MCF 10A (cell line): Measurements from ENCODE around the gene CHST15. TPM values are rescaled to one million over a fixed set of nuclear protein-coding genes. Genes with fewer than 3 reads are reported as not detected.

Experiments
- BruUV-seq: library from RNA; stranded (reverse); fragments of 400-500 nt; replicated peaks from 2 replicates; lab custom pipeline; 2021; lab: Mats Ljungman, UMichigan
- CTCF ChIA-PET: fragments of 300-600 bp; sonication (Branson Sonifier 250); formaldehyde crosslinking; extraction: SDS; loops from one replicate; lab custom pipeline; 2021; ENCODE audit warnings: antibody characterized with exemption, inconsistent platforms; lab: Yijun Ruan, JAX
- POLR2A ChIA-PET: fragments of 300-600, 350-650 bp; sonication (Branson Sonifier 250); formaldehyde crosslinking; extraction: SDS; loops from one replicate; lab custom pipeline; 2020; ENCODE audit warnings: antibody characterized with exemption, inconsistent platforms; lab: Yijun Ruan, JAX
- DNase-seq: peaks from one replicate; pipeline ENCODE4 v3.0.0-alpha.2; 2018; ENCODE audit not compliant: unreplicated experiment
- H3K27ac Mint-ChIP-seq: one replicate; pipeline ENCODE4 v1.8.0; 2022; ENCODE audit warnings: mild to moderate bottlenecking, low read depth, mixed read lengths; ENCODE audit not compliant: unreplicated experiment
- H3K27me3 Mint-ChIP-seq: one replicate; pipeline ENCODE4 v1.8.0; 2022; ENCODE audit warnings: mixed read lengths; ENCODE audit not compliant: insufficient read depth, unreplicated experiment
- H3K36me3 Mint-ChIP-seq: one replicate; pipeline ENCODE4 v1.8.0; 2022; ENCODE audit warnings: mild to moderate bottlenecking, moderate library complexity, mixed read lengths; ENCODE audit not compliant: insufficient read depth, unreplicated experiment
- H3K4me1 Mint-ChIP-seq: one replicate; pipeline ENCODE4 v1.8.0; 2022; ENCODE audit warnings: mixed read lengths; ENCODE audit not compliant: insufficient read depth, unreplicated experiment
- H3K4me3 Mint-ChIP-seq: one replicate; pipeline ENCODE4 v1.8.0; 2022; ENCODE audit warnings: mild to moderate bottlenecking, moderate library complexity, mixed read lengths; ENCODE audit not compliant: unreplicated experiment
- H3K9me3 Mint-ChIP-seq: one replicate; pipeline ENCODE4 v1.8.0; 2022; ENCODE audit warnings: mixed read lengths; ENCODE audit not compliant: unreplicated experiment
- CTCF ChIP-seq: fragments of 200-600 bp; IDR thresholded peaks from one replicate; pipeline ENCODE4 v1.8.0; 2022; ENCODE audit warnings: antibody characterized with exemption, mild to moderate bottlenecking; ENCODE audit not compliant: unreplicated experiment
- intact Hi-C: fragments of 100-400 bp; cut with micrococcal nuclease; formaldehyde crosslinking; loops from 2 replicates; pipeline ENCODE4 v1.14.1; 2022
- total RNA-seq: library from RNA; stranded (reverse); gene quantifications from 2 replicates; pipeline ENCODE4 v1.2.3, GENCODE V29; 2022

CHST15 gene
- total RNA-seq, 1 experiment from 2014 or later: 32.8 TPM

DNA sequence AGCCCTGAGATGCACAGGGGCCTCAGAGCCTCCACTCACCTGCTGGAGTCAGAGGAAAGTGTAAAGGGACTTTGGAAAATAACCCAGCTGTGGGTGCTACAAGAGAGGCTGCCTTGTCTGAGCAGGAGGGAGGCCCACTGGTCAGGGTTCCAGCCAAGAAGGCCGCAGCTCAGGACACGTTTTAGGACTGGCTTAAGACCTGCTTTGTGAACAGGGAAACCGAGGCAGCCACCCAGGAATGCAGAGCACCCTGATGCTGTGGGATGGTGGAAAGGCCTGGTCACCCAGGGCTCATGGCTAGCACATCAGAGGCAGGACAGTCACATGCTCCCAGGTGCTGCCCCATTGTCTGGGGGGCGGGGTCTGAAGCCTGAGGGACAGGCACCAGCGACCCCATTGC, 38.9 kb upstream of the CHST15 start:
- Mint-ChIP-seq H3K27ac (no peak overlapping the region), H3K36me3 (no peaks in the 10 kb centered on the region), H3K27me3 (no peaks in the 10 kb centered on the region), H3K4me1 (no peaks in the 10 kb centered on the region), H3K4me3 (no peak overlapping the region), H3K9me3 (no peaks in the 10 kb centered on the region)
- no peak for TF ChIP-seq CTCF
- CTCF ChIA-PET: no interaction called here
- intact Hi-C loops: no loop called here
- no TSS peak for BruUV-seq
- DNase-seq: no peak
- POLR2A ChIA-PET: interaction anchor here (1.7 kb wide), 1 partner anchor 26 kb away, joined by 4 read pairs; no protein-coding TSS in a partner anchor

DNA sequence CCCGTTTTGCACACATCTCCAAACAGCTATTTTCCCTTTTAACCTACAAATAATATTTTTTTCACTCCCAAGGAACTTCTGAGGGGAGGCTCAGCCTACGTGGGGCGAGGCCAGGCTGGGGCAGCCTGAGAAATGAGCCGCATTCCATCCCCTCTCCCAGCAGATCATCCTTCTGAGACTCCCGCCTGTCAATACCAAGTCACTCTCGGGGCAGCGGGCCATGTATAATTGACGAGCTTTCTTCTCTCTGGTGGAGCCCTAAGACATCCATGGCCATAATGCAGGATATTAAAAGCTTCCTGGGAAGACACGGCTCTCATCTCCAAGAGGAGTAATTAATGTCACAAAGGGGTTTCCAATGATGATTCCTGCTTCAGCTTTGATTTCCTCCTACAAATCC, 37.8 kb upstream of the CHST15 start:
- ChIA-PET POLR2A (no interaction called here), CTCF (interaction anchor here (0.7 kb wide), 1 partner anchor 20 kb away, joined by 3 read pairs; no protein-coding TSS in a partner anchor)
- DNase-seq: no peak
- intact Hi-C loops: no loop called here
- H3K4me1 Mint-ChIP-seq: no peaks in the 10 kb centered on the region
- H3K27me3 Mint-ChIP-seq: no peaks in the 10 kb centered on the region
- no TSS peak for BruUV-seq
- H3K27ac Mint-ChIP-seq: no peak overlapping the region
- H3K36me3 Mint-ChIP-seq: no peaks in the 10 kb centered on the region
- H3K9me3 Mint-ChIP-seq: no peaks in the 10 kb centered on the region
- no peak for TF ChIP-seq CTCF
- no peak overlapping the region for H3K4me3 Mint-ChIP-seq

DNA sequence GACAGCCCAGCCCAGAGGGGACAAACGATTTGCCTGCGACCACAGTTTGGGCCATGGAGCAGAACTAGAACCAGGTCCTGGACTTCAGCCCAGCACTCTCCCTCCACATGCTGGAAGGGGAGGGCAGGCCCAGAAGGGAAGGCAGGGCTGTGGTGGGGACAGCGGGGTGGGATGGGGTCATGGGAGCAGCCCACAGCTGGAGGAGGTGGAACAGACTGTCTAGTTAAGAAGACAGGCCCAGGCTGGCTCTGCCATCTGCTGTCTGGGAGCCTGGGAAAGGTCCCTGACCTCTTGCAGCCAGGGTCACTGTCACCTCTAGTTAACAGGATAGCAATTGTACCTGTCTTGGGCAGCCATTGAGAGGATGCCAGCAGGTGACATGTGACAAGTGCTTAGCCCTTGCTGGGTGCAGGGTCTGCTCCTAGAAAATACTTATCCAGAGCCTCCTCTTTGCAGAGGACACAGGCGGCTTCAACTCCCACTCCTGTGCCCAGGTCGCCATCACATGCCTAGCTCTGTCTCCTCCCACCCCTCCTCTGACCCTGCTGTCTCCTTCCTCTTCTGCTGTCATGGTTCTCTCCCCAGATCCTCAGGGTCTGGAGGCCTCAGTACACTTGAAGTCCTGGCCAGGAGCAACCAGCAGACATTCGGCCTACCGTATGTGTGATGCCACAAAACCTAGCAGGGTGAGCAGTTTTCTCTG, 37.0 kb upstream of the CHST15 start:
- TF ChIP-seq CTCF: no peak
- no peak overlapping the region for H3K27ac Mint-ChIP-seq
- ChIA-PET POLR2A (no interaction called here), CTCF (interaction anchor here (0.6 to 0.7 kb wide), 2 partner anchors 21 to 1444 kb away, joined by 3 read pairs; no protein-coding TSS in a partner anchor)
- no peak overlapping the region for H3K4me3 Mint-ChIP-seq
- H3K4me1 Mint-ChIP-seq: no peaks in the 10 kb centered on the region
- H3K27me3 Mint-ChIP-seq: no peaks in the 10 kb centered on the region
- no peaks in the 10 kb centered on the region for H3K9me3 Mint-ChIP-seq
- no TSS peak for BruUV-seq
- DNase-seq: no peak
- H3K36me3 Mint-ChIP-seq: no peaks in the 10 kb centered on the region
- intact Hi-C loops: no loop called here

- BruUV-seq: no TSS peak
- no peak for DNase-seq
- Mint-ChIP-seq H3K4me3 (no peak overlapping the region), H3K4me1 (no peaks in the 10 kb centered on the region), H3K9me3 (no peaks in the 10 kb centered on the region), H3K27ac (no peak overlapping the region), H3K36me3 (no peaks in the 10 kb centered on the region), H3K27me3 (no peaks in the 10 kb centered on the region)
- POLR2A ChIA-PET: no interaction called here
- CTCF ChIA-PET: no interaction called here
- no peak for TF ChIP-seq CTCF
- intact Hi-C loops: no loop called here
Observed at GRCh38 chr10:124129471-124129870, 36.1 kb upstream of the CHST15 start.
